ENCODE measurements around the gene CDPF1. TPM values are rescaled to one million over a fixed set of nuclear protein-coding genes. Genes with fewer than 3 reads are reported as not detected.
"Not testable (repeated sequence)": the region's sequence is repeated elsewhere in the genome, so short reads cannot be mapped to it uniquely, and the experiment has no call there.

The CDPF1 gene
- total RNA-seq, 1 donor from 2014 or later = 6.9 TPM

DNA sequence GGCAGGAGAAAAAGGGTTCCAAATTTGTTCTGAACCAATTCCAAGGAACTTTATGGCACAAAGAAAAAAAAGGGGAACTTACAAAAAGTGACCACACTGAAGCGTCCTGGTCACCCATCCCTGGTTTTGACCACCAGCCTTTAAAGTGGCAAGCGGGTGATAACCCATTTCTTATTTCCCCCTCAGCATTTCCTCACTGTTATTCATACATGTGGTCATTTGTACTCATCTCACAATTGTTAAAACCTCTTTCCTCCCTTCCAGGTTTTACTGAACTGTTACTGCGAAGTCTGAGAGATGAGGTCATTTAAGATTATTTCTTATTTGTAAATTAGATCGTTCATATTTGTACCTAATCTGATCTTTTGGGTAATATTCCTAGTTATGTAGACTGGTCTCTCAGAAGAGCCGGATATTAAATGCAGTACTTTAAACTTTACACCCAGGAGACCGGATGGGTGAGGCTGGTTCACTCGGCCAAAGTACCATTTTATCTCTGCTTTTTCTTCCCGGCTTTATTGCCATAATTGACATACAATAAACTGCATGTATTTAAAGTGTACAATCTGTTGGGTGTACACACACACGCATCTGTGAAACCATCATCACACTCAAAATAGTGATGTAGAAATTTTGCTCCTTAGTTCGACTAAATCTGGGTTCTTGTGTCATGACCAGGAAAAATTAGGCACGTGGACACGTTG lies 47.0 kb downstream of the CDPF1 start:
- Mint-ChIP-seq H3K4me1 (ENCODE audit: low read depth, unreplicated experiment) (no peaks in the 10 kb centered on the region), H3K36me3 (ENCODE audit: unreplicated experiment) (peaks cover 5% of the 10 kb centered on the region), H3K4me3 (ENCODE audit: unreplicated experiment) (no peak overlapping the region), H3K9me3 (ENCODE audit: unreplicated experiment) (peaks cover 1% of the 10 kb centered on the region), H3K27ac (ENCODE audit: unreplicated experiment) (no peak overlapping the region), H3K27me3 (ENCODE audit: unreplicated experiment) (peaks cover 2% of the 10 kb centered on the region)
- DNase-seq = no peak
- TF ChIP-seq, protein P1, sequence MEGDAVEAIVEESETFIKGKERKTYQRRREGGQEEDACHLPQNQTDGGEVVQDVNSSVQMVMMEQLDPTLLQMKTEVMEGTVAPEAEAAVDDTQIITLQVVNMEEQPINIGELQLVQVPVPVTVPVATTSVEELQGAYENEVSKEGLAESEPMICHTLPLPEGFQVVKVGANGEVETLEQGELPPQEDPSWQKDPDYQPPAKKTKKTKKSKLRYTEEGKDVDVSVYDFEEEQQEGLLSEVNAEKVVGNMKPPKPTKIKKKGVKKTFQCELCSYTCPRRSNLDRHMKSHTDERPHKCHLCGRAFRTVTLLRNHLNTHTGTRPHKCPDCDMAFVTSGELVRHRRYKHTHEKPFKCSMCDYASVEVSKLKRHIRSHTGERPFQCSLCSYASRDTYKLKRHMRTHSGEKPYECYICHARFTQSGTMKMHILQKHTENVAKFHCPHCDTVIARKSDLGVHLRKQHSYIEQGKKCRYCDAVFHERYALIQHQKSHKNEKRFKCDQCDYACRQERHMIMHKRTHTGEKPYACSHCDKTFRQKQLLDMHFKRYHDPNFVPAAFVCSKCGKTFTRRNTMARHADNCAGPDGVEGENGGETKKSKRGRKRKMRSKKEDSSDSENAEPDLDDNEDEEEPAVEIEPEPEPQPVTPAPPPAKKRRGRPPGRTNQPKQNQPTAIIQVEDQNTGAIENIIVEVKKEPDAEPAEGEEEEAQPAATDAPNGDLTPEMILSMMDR (IDR thresholded peaks at IDR 0.05; ENCODE audit: partially characterized antibody, unreplicated experiment) = no peak

DNA sequence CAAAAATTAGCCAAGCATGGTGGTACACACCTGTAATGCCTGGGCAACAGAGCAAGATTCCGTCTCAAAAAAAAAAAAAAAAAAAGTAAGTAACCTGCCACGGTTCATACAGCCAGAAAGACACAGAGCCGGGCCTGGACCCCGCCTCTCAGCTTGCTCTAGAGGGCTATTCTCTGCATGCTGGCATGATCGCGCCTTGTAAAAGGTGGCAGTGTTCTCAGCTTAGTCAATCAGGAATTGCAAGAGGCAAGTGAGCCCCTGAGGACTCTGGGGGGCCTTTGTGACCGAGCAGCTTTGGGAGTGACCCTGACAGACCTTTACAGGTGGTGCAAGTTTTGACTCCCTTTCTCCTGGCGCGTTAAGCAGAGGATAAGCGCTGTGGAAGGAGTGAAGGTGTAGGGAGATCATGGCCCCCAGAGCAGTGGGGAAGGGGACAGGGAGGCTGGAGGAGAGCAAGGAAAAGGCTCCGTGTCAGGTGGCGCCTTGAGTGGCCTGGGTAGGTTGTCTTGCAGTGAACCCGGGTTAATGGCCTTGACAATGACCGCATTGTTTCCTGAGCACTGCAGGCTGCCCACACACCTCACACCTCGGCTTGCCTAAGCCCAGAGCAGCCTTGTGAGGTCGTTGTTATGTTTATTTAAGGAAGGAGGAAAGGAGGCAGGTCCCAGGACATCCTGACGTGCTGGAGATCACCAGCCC lies 48.9 kb downstream of the CDPF1 start:
- no peak overlapping the region for H3K4me3 Mint-ChIP-seq (ENCODE audit: unreplicated experiment)
- peaks cover 5% of the 10 kb centered on the region for H3K36me3 Mint-ChIP-seq (ENCODE audit: unreplicated experiment)
- H3K4me1 Mint-ChIP-seq (ENCODE audit: low read depth, unreplicated experiment) = no peaks in the 10 kb centered on the region
- TF ChIP-seq, protein P1 (IDR thresholded peaks at IDR 0.05; ENCODE audit: partially characterized antibody, unreplicated experiment) = no peak
- peaks cover 1% of the 10 kb centered on the region for H3K9me3 Mint-ChIP-seq (ENCODE audit: unreplicated experiment)
- H3K27ac Mint-ChIP-seq (ENCODE audit: unreplicated experiment) = no peak overlapping the region
- peaks cover 2% of the 10 kb centered on the region for H3K27me3 Mint-ChIP-seq (ENCODE audit: unreplicated experiment)
- no peak for DNase-seq

DNA sequence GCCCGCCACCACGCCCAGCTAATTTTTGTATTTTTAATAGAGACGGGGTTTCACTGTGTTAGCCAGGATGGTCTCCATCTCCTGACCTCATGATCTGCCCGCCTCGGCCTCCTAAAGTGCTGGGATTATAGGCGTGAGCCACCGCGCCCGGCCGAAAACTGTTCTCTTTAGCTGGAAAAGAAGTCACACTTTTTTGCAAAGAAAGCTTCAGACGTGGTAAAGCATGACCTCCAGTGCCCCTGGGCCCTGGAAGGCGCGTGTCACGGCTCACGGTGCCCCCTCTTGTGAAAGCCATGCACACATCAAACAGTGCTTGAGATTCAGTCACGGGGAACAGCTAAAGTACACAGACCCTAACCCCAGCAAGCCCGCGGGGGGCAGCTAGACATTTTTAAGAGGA lies 51.3 kb downstream of the CDPF1 start:
- H3K9me3 Mint-ChIP-seq (ENCODE audit: unreplicated experiment); DNase-seq; H3K4me1 Mint-ChIP-seq (ENCODE audit: low read depth, unreplicated experiment); H3K36me3 Mint-ChIP-seq (ENCODE audit: unreplicated experiment); H3K27ac Mint-ChIP-seq (ENCODE audit: unreplicated experiment); H3K4me3 Mint-ChIP-seq (ENCODE audit: unreplicated experiment); H3K27me3 Mint-ChIP-seq (ENCODE audit: unreplicated experiment): not testable (repeated sequence)

DNA sequence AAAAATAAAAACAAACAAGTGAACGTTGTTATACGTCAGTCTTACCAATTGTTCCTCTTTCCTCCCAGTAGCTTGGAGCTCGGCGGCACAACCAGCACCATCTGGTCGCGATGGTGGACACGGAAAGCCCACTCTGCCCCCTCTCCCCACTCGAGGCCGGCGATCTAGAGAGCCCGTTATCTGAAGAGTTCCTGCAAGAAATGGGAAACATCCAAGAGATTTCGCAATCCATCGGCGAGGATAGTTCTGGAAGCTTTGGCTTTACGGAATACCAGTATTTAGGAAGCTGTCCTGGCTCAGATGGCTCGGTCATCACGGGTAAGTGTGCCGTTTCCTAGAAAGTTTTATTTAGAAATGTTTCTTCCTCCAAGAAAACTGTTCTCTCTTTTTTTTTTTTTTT lies 51.8 kb downstream of the CDPF1 start:
- Mint-ChIP-seq H3K4me3 (ENCODE audit: unreplicated experiment) (no peak overlapping the region), H3K4me1 (ENCODE audit: low read depth, unreplicated experiment) (no peaks in the 10 kb centered on the region), H3K9me3 (ENCODE audit: unreplicated experiment) (peaks cover 1% of the 10 kb centered on the region), H3K27ac (ENCODE audit: unreplicated experiment) (no peak overlapping the region), H3K27me3 (ENCODE audit: unreplicated experiment) (peaks cover 4% of the 10 kb centered on the region), H3K36me3 (ENCODE audit: unreplicated experiment) (no peaks in the 10 kb centered on the region)
- TF ChIP-seq, protein P1 (IDR thresholded peaks at IDR 0.05; ENCODE audit: partially characterized antibody, unreplicated experiment) = no peak
- no peak for DNase-seq

DNA sequence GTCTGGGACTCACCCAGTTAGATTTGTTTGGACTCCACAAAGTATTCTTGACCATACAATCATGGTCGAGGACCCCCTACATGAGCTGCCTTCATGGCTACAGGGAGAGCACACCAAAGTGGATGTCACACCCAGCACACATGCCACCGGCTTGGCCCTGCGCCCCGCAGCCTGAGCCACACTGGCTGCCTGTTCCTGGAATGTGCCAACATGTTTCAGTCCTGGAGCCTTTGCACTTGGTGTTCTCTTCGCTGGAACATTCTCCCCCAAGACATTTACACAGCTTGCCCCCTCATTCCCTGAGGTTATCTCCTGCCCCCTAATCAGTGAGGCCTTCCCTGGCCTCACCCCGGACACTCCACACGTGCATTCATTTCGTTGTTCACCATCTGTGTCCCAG lies 53.8 kb downstream of the CDPF1 start:
- Mint-ChIP-seq H3K36me3 (ENCODE audit: unreplicated experiment) (no peaks in the 10 kb centered on the region), H3K4me1 (ENCODE audit: low read depth, unreplicated experiment) (no peaks in the 10 kb centered on the region), H3K4me3 (ENCODE audit: unreplicated experiment) (no peak overlapping the region), H3K27me3 (ENCODE audit: unreplicated experiment) (peaks cover 4% of the 10 kb centered on the region), H3K9me3 (ENCODE audit: unreplicated experiment) (peaks cover 1% of the 10 kb centered on the region), H3K27ac (ENCODE audit: unreplicated experiment) (no peak overlapping the region)
- TF ChIP-seq, protein P1 (IDR thresholded peaks at IDR 0.05; ENCODE audit: partially characterized antibody, unreplicated experiment) = no peak
- no peak for DNase-seq

Measured in glutamatergic neuron (in vitro differentiated cells).